ENCODE measurements around the gene YKT6. TPM values are rescaled to one million over a fixed set of nuclear protein-coding genes. Genes with fewer than 3 reads are reported as not detected.

The YKT6 gene
- total RNA-seq, 1 donor from 2014 or later = 131 TPM

DNA sequence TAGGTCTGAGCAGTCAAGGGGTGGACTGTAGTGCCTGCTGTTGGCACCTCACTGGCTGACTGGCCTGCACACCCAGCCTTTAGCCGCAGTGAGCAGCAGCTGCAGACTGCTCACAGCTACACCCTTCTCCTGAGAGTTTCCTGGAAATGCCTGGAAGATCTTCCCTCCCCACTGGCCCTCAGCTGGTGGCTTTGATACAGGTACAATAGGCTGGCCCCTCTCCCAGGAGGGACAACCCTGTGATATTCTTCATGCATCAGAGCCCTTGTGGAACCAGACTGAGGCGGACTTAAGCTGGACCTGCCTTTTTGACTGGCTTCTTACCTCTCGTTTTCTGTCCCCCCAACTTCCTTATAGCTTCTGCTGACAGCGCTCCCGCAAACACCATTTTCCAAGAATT is 18.0 kb upstream of the YKT6 start:
- Mint-ChIP-seq H3K36me3 (ENCODE audit: low read depth) (peaks cover 2% of the 10 kb centered on the region), H3K4me1 (ENCODE audit: low read depth) (peaks cover 23% of the 10 kb centered on the region), H3K27me3 (ENCODE audit: low read depth) (no peaks in the 10 kb centered on the region), H3K4me3 (ENCODE audit: unreplicated experiment) (no peak overlapping the region), H3K27ac (ENCODE audit: unreplicated experiment) (no peak overlapping the region), H3K9me3 (ENCODE audit: low read depth) (peaks cover 12% of the 10 kb centered on the region)
- no peak for DNase-seq (ENCODE audit: low spot score)
- TF ChIP-seq CTCF (IDR thresholded peaks at IDR 0.05) = no peak

- H3K4me1 Mint-ChIP-seq (ENCODE audit: low read depth) = peaks cover 17% of the 10 kb centered on the region
- peaks cover 12% of the 10 kb centered on the region for H3K9me3 Mint-ChIP-seq (ENCODE audit: low read depth)
- DNase-seq (ENCODE audit: low spot score) = no peak
- no peak overlapping the region for H3K27ac Mint-ChIP-seq (ENCODE audit: unreplicated experiment)
- TF ChIP-seq CTCF (IDR thresholded peaks at IDR 0.05) = no peak
- H3K36me3 Mint-ChIP-seq (ENCODE audit: low read depth) = peaks cover 2% of the 10 kb centered on the region
- no peaks in the 10 kb centered on the region for H3K27me3 Mint-ChIP-seq (ENCODE audit: low read depth)
- no peak overlapping the region for H3K4me3 Mint-ChIP-seq (ENCODE audit: unreplicated experiment)
Measured at GRCh38 chr7:44183386-44183785, 17.4 kb upstream of the YKT6 start.

DNA sequence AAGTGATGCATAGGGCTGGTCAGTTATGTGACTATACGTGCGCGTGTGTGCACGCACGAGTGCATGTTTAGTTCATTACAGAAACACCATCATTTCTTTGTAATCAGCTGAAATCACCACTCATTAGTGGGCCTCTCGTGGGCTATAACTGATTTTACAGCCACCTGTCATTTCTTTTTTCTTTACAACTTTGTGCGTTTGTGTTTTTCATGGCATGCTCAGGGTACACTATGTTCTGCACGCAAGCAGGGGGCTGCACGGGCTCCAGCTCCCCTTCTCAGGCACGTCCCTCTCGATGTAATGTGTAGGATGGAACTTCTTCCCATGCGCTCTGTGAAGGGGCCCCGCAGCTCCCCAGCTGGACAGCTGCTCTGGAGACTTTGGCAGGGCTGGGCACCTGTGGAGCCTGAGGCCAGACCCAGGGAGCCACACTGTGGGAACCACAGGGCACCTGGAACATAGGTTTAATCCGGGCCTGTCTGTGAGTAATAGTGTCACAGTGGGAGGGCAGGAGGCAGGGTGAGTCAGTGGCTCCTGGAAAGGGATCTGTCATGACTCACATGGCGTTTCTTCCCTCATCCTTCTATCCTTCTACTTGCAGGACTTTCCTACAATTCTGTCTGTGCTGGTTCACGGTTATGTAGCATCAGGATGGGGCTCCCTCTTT is 16.4 kb upstream of the YKT6 start:
- H3K4me3 Mint-ChIP-seq (ENCODE audit: unreplicated experiment) = peak overlapping the region; percentile 3
- peaks cover 2% of the 10 kb centered on the region for H3K36me3 Mint-ChIP-seq (ENCODE audit: low read depth)
- H3K4me1 Mint-ChIP-seq (ENCODE audit: low read depth) = peaks cover 17% of the 10 kb centered on the region
- no peaks in the 10 kb centered on the region for H3K27me3 Mint-ChIP-seq (ENCODE audit: low read depth)
- H3K27ac Mint-ChIP-seq (ENCODE audit: unreplicated experiment) = peak overlapping the region; percentile 89
- no peak for TF ChIP-seq CTCF (IDR thresholded peaks at IDR 0.05)
- no peak for DNase-seq (ENCODE audit: low spot score)
- H3K9me3 Mint-ChIP-seq (ENCODE audit: low read depth) = peaks cover 12% of the 10 kb centered on the region

DNA sequence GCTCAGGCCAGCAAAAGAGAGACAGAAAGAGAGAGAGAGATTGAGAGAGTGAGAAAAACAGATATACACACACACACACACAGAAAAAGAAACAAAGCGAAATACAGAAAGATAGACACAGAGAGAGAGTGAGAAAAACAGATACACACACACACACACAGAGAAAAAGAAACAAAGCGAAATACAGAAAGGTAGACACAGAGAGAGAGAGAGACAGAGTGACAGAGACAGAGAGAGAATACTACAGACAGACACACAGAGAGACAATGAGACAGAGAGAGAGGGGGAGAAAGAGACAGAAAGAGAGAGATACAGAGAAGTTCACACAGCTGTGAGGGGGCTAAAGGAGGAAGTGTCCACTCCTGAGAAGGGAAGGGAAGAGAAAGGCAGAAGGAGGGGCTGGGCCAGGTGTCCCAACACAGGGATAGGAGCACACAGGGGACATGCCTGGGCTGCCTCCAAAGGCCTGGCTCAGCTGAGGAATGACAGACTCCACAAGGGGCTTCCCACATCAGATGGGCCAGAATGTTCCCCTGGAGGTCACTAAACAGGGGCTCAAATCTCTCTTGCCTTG is 15.8 kb upstream of the YKT6 start:
- Mint-ChIP-seq H3K36me3 (ENCODE audit: low read depth) (peaks cover 2% of the 10 kb centered on the region), H3K9me3 (ENCODE audit: low read depth) (peaks cover 12% of the 10 kb centered on the region), H3K27ac (ENCODE audit: unreplicated experiment) (peak overlapping the region; percentile 89), H3K4me1 (ENCODE audit: low read depth) (peaks cover 17% of the 10 kb centered on the region), H3K27me3 (ENCODE audit: low read depth) (no peaks in the 10 kb centered on the region), H3K4me3 (ENCODE audit: unreplicated experiment) (no peak overlapping the region)
- no peak for TF ChIP-seq CTCF (IDR thresholded peaks at IDR 0.05)
- no peak for DNase-seq (ENCODE audit: low spot score)

DNA sequence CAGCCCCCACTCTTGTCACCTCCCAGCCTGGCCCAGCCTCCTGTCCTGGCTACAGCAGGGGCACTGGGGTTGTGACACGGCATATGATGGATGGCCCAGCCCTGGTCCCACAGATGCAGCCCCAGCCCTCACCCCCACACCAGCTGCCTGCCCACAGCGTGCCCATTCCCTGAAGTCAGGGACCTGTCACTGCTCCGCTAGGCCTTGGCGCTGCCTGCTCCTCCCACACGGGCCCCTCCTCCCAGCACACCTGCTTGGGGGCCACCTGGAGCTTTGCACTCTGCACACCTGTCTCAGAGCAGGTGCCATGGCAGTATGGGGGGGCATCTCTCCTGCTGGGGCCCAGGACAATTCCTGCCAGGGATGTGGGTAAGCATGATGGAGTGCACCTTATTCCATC is 15.0 kb upstream of the YKT6 start:
- DNase-seq (ENCODE audit: low spot score) = no peak
- Mint-ChIP-seq H3K27me3 (ENCODE audit: low read depth) (no peaks in the 10 kb centered on the region), H3K36me3 (ENCODE audit: low read depth) (peaks cover 2% of the 10 kb centered on the region), H3K4me3 (ENCODE audit: unreplicated experiment) (no peak overlapping the region), H3K27ac (ENCODE audit: unreplicated experiment) (no peak overlapping the region), H3K9me3 (ENCODE audit: low read depth) (peaks cover 12% of the 10 kb centered on the region), H3K4me1 (ENCODE audit: low read depth) (peaks cover 17% of the 10 kb centered on the region)
- TF ChIP-seq CTCF (IDR thresholded peaks at IDR 0.05) = no peak
